GM18909 (cell line): ENCODE results near the gene CFLAR.
"Not testable (repeated sequence)": the region's sequence is repeated elsewhere in the genome, so short reads cannot be mapped to it uniquely, and the experiment has no call there.

Source experiments
- ATAC-seq: cut with Tn5 transposase; IDR thresholded peaks from one replicate; pipeline ENCODE4 v1.9.1; 2021; ENCODE audit warnings: mild to moderate bottlenecking; ENCODE audit not compliant: unreplicated experiment, poor library complexity

The CFLAR gene

DNA sequence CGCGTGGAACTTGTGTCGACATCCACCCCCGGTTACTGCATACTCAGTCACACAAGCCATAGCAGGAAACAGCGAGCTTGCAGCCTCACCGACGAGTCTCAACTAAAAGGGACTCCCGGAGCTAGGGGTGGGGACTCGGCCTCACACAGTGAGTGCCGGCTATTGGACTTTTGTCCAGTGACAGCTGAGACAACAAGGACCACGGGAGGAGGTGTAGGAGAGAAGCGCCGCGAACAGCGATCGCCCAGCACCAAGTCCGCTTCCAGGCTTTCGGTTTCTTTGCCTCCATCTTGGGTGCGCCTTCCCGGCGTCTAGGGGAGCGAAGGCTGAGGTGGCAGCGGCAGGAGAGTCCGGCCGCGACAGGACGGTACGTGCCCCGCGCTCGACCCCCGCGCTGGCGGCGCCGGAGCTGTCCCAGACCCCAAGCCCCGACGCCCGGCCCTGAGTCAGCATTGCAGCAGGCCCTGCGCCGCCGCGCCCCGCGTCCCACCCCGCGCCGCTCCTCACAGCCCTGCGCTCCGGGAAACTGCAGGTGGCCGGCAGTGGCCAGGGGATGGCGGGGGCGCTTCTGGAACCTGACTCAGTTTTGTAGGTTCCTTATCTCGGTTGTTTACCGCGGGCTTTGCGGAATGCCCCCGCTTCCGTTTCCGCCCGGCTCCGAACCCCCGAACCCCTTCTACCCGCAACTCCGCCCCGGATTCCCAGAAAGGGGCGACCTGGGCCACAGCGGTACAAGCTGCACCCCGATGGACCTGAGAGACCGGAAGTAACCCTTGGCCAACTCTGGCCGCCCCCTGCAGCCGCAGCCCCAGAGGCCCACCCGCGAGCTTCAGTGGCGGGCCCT is at the start of gene CFLAR:
Gene CFLAR (plus strand): TSS at position 50 of the 844 bp plus-strand sequence. CDS start 13,702 bp downstream, outside the sequence.
- peak; percentile 41 for ATAC-seq

DNA sequence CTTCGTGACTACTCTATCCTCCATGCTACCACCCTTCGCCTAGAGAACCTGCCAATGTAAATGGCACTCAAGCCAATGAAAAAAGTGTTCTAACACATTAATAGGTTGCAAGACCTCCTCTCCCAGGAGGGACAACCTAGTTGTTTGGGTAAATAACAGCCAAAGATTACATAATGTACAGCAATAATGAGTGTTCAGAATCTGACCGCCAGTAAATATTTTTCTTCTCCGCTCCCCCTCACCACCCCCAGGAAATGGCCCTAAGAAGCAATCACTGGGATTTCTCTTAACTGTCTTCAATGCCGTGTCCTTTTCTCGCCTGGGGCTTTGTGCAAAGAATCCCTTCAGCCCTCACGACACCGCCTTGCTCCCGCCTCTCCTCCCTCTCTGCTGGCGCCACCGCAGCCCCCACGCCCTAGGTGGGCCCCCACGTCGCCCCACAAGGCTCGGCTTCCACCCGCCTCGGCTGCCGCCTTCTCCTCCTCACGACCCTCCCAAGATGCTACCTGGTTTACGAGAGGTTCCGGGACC is 45.0 kb upstream of the CFLAR start:
- ATAC-seq, result peak; percentile 29

DNA sequence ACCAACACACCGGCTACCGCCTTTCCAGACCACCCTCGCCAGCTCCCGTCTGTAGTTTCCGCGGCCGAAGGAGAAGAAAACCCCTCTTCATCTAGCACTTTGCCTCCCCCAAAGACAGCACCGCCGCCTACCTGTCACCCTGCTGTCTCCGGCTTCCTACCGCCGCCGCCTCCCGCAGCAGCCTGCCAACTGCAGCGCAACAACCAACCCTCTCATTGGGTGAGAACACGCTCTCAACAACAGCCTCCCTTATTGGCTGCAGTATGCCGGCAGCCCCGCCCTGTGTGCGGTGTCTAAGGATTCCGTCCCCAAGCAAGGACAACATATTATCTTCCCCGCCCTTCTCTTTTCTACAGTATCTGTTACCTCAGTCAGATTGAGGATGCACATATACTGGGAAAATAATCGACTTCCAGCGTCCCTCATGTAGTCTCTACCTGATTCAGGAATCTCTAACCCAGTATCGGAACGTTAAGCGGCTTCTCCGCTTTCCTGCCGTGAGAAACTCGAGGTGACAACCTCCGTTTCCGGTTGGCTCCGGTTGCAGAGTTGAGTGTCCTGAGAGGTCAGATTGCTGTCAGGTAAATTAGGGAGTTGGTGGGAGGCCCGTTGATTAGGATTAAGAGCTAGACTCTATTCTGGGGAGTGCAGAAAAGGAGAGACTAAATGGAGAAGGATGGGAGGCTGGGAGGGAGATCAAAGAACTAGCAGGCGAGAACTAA is 44.3 kb upstream of the CFLAR start, which contains the start of the genes HYCC2 and NDUFB3:
Gene HYCC2 (minus strand): TSS at position 193 of the 722 bp plus-strand sequence. CDS start 47,662 bp downstream, outside the sequence.
Gene NDUFB3 (plus strand): TSS at position 523 of the 722 bp plus-strand sequence. CDS start 6,882 bp downstream, outside the sequence.
- ATAC-seq, result peak; percentile 98

DNA sequence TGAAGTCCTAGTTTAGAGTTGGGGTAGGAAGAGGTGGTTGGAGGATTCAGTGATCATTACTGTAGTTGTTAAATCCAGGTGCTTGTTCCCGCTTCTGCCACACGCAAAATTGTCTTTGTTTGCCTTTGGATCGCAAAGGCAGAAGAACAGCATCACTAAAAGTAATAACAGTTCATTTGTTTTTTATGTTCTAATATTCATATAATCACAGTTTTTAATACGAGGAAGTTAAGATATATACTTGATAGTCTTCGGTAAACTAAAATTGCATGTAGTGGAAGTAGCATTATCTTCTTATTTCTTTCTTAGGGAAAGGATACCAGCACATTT is 43.8 kb upstream of the CFLAR start:
- no peak for ATAC-seq

DNA sequence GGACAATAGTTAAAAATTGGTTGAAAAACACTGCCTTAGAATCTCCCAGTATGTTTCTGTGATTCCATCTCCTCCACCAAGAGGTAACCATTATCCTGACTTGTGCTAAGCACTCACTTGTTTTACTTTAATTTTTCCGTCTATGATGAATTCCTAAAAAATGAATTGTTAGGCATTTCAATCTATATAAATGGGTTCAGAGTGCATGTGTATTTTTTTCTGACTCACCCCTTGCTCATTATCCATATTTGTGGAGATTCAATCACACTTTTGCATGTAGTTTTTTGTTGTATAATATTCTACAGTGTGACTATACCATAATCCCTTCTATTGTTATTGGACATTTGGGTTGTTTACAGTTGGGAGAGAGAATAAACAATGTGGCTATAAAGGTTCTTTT is 42.9 kb upstream of the CFLAR start:
- no peak for ATAC-seq

DNA sequence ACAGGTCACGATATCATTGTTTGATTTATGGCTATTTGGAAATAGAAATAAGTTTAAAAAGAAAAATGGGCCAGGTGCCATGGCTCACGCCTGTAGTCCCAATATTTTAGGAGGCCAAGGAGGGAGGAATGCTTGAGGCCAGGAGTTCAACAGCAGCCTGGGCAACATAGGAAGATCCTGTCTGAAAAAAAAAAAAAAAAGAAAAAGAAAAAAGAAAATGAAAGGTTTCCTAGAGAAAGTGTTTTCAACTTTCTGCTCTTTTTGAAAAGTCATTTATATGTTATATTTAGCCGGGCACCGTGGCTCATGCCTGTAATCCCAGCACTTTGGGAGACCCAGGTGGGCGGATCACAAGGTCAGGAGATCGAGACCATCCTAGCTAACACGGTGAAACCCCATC is 41.0 kb upstream of the CFLAR start:
- ATAC-seq, result no peak

DNA sequence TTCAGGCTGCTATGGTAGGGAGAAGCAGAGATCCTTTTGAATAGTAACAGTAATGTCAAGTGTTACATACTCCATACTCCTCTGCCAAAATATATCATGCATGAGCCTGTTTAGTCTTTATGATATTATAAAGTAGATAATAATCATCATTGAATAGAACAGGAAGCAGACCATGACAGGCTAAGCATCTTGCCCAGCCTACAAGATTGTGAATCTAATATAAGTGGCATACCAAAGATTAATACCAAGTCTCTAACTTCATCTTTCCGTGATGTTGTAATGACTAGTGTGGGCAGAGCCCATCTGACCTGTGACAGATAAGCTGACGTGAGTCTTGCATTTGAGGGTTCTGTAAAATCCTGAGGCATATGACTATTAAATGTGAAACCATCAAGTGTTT is 31.1 kb upstream of the CFLAR start:
- no peak for ATAC-seq

DNA sequence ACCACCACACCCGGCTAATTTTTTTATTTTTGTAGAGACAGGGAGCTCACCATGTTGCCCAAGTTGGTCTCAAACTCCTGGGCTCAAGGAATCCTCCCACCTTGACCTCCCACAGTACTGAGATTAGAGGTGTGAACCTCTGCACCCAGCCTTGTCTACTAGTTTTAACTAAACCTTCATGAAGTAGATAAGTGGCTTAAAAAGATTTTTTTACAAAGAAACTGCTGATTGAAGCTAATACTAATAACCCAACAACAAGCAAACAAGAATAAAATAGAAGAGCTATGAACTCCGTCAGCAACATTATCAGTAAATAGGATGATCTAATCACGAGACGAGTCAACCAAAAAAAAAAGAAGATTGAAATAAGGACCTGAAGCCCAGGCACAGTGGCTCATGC is 25.4 kb upstream of the CFLAR start:
- ATAC-seq, result no peak

DNA sequence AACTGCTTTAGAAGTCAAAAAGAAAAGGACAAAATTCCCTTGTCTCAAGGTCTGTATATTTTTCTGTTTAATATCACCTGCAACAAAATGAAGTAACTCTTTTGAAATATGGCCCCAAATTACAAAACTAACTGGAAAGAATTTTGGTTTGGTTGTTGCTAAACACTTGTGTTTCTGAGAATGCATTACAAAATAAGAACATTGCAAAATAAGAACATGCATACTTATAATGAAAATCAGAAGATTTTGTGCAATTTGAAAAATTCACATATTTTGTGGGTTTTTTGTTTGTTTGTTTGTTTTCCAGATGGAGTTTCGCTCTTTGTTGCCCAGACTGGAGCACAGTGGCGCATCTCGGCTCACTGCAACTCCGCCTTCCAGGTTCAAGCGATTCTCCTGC is 22.4 kb upstream of the CFLAR start:
- no peak for ATAC-seq

DNA sequence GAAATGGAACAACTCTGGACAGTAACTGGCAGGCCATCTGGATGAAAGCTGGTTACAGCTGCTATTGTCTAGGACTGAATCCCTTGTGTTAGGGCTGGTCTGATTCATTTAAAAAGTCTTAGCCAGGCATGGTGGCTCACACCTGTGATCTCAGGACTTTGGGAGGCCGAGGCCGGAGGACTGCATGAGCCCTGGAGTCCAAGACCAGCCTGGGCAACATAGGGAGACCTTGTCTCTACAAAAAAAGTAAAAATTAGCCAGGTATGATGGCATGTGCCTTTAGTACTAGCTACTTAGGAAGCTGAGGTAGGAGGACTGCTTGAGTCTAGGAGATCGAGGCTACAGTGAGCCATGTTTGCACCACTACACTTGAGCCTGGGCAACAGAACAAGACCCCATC is 15.5 kb upstream of the CFLAR start:
- ATAC-seq, result no peak

DNA sequence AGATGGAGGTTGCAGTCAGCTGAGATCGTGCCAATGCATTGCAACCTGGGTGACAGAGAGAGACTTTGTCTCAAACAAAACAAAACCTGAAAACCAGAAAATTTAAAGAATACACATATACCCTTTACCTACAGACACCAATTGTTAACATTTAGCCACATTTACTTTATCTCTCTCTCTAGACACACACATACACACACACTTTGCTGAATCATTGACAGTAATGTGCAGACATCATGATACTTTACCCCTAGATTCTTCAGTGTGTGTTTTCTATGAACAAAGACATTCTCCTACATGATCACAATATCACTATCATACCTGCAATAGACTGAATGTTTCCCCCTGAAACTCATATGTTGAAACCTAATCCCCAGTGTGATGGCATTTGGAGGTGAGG is 10.2 kb upstream of the CFLAR start:
- ATAC-seq, result no peak

DNA sequence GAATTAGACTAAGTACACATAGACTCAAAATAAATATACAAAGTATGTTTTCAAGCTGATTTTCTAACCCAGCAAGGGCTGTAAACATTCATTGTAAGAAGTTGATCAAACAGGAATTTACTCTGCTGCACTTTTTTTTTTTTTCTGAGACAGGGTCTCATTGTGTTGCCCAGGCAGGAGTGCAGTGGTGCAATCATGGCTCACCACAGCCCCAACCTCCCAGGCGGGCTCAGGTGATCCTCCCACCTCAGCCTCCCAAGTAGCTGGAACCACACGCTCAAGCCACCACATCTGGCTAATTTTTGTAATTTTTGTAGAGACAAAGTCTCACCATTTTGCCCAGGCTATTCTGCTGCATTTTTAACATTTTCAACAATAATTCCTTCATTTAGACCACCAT is 8.3 kb upstream of the CFLAR start:
- ATAC-seq, result no peak

DNA sequence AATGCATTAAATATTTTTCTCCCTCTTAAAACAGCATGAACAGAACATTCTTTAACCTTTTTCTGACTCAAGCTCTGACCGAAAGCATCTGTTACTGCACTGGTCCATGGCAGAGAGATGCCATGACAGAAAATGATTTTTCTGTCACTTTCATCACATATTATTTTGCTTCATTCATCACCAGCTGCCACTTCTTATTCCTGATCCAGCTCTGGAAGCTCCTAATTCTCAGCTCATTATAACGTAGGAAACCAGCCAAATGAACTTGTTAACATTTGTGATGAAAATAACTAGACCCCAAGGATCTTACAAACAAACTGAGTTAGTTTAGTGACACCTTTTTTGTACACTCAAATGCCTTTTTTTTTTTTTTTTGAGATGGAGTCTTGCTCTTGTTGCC is 7.6 kb upstream of the CFLAR start:
- no peak for ATAC-seq

DNA sequence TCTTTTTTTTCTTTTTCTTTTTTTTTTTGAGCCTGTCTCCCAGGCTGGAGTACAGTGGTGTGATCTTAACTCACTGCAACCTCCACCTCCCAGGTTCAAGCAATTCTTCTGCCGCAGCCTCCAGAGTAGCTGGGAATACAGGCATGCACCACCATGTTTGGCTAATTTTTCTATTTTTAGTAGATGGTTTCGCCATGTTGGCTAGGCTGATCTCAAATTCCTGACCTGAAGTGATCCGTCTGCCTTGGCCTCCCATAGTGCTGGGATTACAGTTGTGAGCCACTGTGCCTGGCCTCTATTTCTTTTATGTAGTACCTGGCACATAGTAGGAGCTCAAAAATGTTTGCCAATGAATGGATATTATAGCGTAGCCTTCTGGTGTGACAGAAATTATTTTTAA is 6.8 kb upstream of the CFLAR start:
- no peak for ATAC-seq

DNA sequence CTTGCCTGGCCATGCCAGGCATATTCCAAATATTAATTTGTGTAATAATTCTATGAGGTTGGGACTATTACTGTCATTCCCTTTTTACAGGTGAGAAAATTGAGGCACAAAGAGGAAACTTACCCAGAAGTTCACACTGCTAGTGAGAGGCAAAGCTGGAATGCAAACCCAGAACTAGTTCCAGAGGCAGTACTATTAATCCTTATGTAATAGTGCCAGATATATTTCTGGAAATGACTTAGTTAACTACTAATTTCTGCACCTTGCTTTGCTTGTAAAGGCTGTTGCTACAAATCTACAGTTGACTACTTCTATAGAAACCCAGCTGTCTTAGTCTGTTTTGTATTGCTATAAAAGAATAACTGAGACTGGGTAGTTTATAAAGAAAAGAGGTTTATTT is 5.3 kb upstream of the CFLAR start:
- ATAC-seq, result no peak

DNA sequence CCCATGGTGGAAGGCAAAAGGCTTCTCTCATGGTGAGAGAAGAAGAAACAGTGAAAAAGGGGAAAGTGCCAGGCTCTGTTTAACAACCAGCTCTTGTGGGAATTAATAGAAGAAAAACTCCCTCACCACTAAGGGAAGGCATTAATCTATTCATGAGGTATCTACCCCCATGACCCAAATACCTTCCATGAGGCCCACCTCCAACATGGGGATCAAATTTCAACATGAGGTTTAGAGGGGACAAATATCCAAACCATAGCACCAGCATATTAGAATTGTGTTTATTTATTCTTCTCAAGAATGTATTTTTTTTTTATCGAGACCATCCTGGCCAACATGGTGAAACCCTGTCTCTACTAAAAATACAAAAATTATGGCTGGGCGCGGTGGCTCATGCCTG is 4.9 kb upstream of the CFLAR start:
- no peak for ATAC-seq

DNA sequence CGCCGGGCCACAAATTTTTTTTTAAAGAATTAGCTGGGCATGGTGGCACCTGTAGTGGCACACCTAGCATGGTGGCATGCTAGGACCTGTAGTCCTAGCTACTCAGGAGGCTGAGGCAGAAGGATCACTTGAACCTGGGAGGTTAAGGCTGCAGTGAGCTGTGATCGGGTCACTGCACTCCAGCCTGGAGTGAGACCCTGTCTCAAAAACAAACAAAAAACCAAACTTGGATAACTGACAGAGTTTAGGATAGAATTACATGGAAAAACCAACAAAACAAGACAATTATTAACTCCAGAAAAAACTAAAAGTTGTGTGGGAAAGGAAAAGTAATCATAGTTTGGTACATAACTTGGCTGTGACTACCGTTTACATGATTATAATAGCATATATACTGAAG is 1.6 kb upstream of the CFLAR start:
- no peak for ATAC-seq

DNA sequence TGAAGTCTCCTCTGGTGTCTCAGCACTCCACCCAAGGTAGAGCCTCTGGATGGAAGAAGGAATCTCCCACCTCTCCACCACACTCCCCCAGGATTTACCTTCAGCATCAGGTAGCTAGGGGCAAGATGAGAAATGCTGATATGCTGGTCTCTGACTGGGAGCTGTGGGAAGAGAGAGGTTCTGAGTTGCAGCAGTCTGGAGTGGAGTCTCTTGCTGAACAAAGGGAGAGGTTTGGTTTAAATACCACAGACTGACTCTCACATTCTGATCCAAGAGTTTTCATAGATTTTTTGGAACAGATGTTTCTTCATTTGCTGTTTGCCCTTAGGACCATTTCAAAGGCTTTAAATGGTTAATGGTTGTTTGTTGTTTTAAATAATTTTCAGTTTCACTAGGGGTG is 1.1 kb upstream of the CFLAR start:
- ATAC-seq, result no peak

DNA sequence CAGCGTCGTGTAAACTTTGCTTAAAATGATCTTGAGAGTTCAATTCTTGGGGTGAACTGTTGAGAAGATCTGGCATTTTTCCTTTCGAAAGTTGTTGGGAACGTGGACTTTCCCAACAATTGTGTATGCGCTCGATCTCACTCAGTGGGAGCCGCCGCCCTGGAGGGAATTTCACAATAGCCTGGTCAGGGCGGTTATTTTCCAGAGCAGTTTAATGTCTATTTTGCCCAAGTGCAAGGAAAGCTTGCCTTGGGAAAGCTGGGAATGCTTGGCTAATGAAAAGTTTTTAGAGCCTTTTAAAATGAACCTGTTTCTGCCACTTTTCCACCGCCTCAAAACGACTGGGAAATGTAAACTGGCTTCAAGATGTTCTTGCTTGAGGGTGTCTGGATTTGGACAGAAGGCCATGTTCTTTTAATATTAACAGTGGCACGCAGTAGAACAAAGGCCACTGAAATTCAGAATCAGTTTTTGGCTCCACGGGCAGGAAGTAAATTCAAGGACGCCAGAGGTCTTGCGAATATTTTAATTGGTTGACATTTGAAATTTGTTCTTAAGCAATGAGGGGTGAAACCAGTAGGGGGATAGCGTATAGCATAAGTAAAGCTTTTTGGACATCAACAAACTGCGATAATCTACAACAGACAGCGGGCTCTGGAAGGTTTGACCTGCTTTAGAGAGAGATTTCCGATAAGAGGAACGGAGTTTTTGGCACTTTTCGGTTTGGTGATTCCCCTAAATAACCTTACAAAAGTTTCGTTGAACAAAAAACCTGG is 1.2 kb downstream of the CFLAR start:
- ATAC-seq, result peak; percentile 20

DNA sequence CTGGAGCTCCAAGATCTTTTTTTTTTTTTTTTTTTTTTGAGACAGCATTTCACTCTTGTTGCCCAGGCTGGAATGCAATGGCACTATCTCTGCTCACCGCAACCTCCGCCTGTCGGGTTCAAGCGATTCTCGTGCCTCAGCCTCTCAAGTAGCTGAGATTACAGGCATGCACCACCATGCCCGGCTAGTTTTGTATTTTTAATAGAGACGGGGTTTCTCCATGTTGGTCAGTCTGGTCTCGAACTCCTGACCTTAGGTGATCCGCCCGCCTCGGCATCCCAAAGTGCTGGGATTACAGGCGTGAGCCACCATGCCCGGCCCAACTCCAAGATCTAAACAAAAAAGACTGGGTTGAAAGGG is 1.8 kb downstream of the CFLAR start:
- not testable (repeated sequence) for ATAC-seq
